GM18909 (cell line): ENCODE results near the gene CNIH2.
"Not testable (repeated sequence)": the region's sequence is repeated elsewhere in the genome, so short reads cannot be mapped to it uniquely, and the experiment has no call there.

Experiments used
- ATAC-seq: cut with Tn5 transposase; IDR thresholded peaks from one replicate; pipeline ENCODE4 v1.9.1; 2021; ENCODE audit warnings: mild to moderate bottlenecking; ENCODE audit not compliant: unreplicated experiment, poor library complexity

CNIH2 gene

GRCh38 chr11:66277471-66278362, at the start of gene CNIH2:
Gene CNIH2, plus strand, starts transcription at chr11:66278175. Its CDS starts 282 bp downstream, at chr11:66278457.
- ATAC-seq = no peak

GRCh38 chr11:66228521-66228920, 49.5 kb upstream of the CNIH2 start:
- ATAC-seq = no peak

- ATAC-seq = no peak
These were observed 47.8 kb upstream of the CNIH2 start for GRCh38 chr11:66230156-66230555.

- no peak for ATAC-seq
These were observed 47.0 kb upstream of the CNIH2 start for GRCh38 chr11:66230978-66231377.

DNA sequence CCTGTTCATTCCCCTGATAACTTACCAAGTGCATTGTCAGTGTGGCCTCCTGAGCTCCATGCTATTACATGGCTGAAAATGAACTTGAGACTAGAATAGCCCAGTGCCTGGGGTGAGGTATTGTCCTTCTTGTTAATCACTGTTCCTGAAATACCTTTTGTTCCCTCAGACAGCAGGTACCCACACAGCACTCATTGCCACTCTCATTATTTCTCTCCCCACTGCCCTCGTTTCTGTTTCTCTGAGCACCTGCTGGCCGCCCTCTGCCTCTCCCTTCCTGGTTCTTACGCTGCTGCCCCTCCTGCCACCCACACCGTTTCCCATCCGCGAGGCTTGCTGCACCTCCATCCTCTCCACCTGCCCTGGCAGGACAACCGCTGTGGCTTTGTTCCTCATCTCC, 46.4 kb upstream of the CNIH2 start:
- ATAC-seq = no peak

DNA sequence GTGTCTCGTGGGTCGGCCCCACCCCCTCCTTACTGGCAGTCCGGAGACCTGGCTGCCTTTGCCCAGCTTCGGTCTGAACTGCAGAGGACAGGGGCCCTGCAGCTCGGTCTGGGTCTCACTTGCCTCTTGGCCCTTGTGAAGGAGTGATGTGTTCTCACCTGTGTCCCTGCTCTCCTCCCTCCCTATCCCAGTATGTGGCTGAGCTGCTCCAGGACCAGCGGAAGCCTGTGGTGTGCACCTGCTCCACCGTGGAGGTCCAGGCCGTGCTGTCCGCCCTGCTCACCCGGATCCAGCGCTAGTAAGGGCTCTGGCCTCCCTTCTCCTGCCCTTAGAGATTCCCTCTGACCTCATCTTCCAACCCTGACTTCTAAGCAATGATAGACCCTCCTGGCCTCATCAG, 45.2 kb upstream of the CNIH2 start:
- ATAC-seq = no peak

DNA sequence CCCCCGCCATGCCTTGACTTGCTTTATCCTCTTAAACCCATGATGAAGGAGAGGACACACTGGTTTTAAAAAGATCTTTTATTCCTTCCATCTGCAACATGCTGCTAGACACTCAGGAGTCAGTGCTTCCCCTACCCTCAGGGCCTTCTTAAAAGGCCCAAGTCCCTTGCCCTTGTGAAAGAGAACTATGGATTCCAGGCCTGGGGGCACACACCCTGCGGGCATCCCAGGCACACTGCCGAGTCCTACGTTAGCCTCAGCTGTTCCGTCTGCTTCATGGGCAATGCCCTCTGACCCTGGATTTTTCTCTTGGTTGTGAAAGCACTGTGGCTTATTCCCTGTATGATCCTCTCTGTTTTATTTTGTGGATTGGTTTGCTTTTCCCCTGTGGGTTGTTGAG, 44.7 kb upstream of the CNIH2 start:
- no peak for ATAC-seq

DNA sequence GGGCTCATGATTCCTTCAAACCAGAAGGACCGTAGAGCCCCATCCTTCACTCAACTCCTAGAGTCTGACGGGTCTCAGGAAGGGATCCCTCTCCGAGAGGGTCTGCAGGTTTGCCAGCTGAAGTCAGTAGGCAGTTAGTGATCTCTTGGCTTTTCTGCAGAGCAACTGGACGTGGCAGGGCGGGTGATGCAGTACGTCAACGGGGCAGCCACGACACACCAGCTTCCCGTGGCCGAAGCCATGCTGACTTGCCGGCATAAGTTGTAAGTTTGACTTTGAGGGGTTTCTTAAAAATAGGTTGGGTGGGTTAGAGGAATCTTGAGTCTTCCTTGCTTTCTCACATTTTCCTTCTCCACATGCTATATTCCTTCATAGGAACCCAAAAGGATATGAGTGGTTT, 42.8 kb upstream of the CNIH2 start:
- ATAC-seq = no peak

DNA sequence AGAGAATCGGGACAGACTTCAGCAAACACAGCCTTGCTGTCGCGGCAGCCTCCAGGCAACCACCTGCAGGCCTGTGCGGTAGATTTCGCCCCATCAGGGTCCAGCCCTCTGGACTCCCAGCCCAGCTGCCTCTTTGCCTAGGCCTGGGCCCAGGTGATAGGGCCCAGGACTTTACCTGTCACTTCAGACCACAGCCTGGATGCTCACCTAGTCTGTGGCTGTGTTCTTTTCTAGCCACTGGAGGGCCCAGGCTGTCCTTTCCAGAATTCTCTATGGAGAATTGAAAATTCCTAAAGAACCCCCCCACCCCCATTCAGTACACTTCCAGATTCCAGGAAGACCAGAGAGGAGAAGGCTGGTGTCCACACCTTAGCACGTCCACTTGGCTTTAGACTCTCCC, 40.1 kb upstream of the CNIH2 start:
- ATAC-seq = no peak

DNA sequence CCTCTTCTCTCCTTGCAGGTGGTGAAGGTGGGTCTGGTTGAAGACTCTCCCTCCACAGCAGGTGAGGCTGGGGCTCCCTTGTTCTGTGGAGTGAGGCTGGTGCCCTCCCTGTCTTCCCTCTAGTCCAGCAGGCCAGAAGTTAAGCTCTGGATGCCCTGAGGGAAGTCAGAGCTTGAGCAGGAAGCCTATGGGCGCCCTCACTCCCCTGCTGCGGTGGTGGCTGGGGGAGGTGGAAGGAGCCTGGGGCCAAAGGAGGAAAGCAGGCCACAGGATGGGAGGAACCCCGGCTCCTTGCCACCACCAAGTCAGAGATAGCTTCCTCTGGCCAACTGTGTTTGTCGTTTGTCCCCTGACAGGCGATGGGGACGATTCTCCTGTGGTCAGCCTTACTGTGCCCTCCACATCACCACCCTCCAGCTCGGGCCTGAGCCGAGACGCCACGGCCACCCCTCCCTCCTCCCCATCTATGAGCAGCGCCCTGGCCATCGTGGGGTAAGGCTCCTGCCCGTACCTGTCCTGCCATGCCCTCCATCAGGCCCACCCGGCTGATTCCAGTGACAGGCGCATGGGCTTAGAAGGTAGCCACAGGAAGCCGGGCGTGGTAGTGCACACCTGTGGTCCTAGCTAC, 39.1 kb upstream of the CNIH2 start:
- ATAC-seq = no peak

GRCh38 chr11:66239511-66239910, 38.5 kb upstream of the CNIH2 start:
- ATAC-seq = no peak

DNA sequence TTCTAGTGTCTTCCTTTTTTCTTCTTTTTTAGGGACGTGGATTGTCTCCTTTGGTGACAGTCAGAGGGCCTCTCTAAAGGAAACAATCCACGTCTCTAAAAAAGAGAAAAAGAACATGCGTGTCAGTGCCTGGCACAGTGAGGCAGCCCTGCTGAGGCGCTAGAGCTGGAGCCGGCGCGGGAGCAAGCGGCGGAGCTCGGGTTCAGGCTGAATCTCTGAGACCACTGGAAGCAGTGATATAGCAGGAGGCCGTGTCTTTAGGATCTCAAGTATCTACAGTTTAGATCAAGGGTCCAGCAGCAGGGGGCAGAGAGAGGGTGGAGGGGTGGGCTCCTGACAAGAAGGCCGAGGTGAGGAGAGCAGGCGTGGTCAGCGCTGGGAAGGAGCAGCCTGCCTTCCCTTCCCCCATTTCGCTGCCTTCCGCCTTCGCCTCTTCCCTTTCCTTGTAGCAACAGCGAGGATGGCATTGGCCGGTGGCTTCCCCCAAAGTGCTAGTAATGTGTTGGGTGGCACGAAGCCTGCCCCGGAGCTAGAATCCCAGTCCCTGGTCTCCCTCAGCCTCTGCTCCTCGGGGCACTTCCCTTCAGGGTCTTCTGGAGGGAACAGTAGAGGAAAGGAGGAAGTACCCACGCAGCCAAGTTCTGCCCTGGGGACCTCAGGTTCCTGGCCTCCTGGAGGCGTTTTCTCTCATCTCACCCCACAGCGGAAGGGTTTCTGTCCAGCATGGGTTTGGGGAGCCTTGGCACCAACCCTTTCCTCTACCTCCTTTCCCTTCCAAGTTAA, 37.8 kb upstream of the CNIH2 start:
- ATAC-seq = no peak

GRCh38 chr11:66240781-66241136, 37.2 kb upstream of the CNIH2 start:
- ATAC-seq = no peak

DNA sequence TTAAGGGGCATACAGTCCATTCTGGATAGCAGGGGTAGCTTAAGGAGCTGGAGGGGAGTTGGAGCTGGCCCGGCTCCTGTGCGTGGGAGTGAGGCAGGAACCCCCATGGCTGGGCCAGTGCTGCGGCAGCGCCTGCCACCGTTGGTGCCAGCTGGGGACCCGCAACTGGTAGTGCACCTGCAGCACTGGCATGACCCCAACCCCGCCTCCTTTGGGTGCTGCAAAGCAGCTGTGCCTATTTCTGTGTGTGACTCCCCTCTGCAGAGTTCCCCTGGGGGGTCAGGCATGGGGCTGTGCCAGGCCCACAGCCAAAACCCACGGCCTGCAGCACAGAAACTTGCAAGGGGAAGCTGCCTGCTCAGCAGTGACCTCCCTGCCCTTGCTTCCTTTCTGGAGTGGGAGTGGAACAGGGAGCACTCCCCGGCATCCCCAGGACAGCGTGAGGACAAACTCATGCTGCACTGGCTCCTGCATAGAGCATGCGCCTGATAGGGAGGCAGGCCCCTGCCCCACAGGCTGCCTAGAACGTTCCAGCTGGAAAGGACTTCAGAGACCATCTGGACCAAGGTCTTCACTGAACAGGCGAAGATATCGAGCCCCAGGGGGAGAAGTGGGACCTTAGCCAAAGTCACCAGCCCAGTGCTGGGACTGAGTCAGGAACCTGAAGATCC, 35.7 kb upstream of the CNIH2 start:
- no peak for ATAC-seq

DNA sequence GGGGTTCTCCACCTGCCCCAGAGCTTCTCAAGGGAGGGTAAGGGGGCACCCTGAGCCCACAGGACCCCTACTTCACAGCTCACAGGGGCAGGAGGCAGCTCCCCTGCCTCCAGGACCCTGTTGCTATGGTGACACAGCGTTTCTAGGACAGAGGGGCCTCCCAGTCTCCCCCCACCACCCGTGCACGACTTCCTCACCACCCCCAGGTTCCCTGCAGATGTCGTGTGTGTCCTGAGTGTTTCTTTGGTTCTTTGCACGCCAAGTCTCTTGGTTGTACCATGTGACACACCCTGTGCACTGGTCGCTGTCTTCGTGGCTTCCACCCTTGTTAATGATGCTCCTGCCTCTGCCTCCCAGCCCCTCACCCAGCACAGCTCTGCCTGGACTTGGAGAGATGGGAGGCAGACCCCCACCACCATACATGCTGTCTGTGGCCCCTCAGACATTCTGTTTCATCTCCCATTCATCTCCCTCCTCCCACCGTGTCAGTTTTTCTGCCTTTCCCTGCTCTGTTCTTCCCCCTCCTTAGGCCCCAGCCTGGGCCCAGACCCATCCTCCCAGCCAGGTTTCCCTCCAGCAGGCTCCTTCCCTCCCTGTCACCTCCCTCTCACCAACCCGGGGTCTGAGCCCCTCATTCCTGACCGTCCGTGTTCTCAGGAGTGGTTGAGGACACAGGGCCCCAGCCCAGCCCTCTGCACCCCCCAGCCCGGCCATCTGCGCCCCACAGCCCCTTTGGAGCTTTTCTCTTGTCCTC, 34.0 kb upstream of the CNIH2 start:
- ATAC-seq = no peak

GRCh38 chr11:66247295-66247694, 30.7 kb upstream of the CNIH2 start:
- no peak for ATAC-seq

- no peak for ATAC-seq
These were observed 30.2 kb upstream of the CNIH2 start for GRCh38 chr11:66247801-66248200.

GRCh38 chr11:66248903-66249302, 29.1 kb upstream of the CNIH2 start:
- no peak for ATAC-seq

- no peak for ATAC-seq
These were observed 26.2 kb upstream of the CNIH2 start for GRCh38 chr11:66251809-66252208.

DNA sequence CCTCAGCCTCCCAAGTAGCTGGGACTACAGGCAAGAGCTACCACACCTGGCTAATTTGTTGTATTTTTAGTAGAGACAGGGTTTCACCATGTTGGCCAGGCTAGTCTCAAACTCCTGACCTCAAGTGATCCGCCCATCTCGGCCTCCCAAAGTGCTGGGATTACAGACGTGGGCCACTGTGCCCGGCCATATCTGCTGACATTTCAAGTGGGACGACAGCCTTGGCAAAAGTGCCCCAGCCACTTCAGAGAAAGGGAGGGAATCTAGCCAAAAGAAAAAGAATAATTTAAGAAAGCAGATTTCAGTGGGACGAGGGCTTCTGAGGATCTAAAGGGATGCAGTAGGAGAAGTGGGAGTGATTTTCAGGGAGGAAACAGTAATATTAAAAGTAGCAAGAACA, 24.9 kb upstream of the CNIH2 start:
- ATAC-seq = not testable (repeated sequence)
